ENCODE results near the gene CCNE1.
"Not testable (repeated sequence)": the region's sequence is repeated elsewhere in the genome, so short reads cannot be mapped to it uniquely, and the experiment has no call there.

CCNE1 gene

GRCh38 chr19:29787281-29787680 is 24.5 kb upstream of the CCNE1 start:
- no peak for DNase-seq
- no peaks in the 10 kb centered on the region for H3K4me1 ChIP-seq

DNA sequence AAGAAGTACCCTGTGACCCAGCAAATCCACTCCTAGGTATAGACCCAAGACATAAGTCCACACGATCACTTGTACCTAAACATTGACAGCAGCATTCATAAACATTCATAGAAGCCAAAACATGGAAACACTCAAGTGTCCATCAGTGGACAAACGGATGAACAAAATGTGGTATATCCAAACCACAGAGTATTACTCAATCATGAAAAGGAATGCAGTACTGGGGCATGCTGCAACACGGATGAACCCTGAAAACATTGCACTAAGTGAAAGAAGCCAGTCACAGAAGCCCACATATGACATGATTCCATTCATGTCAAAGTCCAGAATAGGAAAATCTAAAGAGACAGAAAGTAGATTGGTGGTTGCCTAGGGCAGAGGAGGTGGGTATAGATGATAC is 22.8 kb upstream of the CCNE1 start:
- H3K4me1 ChIP-seq: no peaks in the 10 kb centered on the region
- no peak overlapping the region for H3K27ac ChIP-seq
- no peaks in the 10 kb centered on the region for H3K36me3 ChIP-seq
- no peaks in the 10 kb centered on the region for H3K9me3 ChIP-seq
- DNase-seq: no peak
- H3K4me3 ChIP-seq: no peak overlapping the region
- intact Hi-C loops (cut with DNase I; ENCODE audit: low total_unique reads): no loop called here
- H3K27me3 ChIP-seq: peaks cover 0 to 10% of the 10 kb centered on the region in 2 donors
- TF ChIP-seq, protein P1, sequence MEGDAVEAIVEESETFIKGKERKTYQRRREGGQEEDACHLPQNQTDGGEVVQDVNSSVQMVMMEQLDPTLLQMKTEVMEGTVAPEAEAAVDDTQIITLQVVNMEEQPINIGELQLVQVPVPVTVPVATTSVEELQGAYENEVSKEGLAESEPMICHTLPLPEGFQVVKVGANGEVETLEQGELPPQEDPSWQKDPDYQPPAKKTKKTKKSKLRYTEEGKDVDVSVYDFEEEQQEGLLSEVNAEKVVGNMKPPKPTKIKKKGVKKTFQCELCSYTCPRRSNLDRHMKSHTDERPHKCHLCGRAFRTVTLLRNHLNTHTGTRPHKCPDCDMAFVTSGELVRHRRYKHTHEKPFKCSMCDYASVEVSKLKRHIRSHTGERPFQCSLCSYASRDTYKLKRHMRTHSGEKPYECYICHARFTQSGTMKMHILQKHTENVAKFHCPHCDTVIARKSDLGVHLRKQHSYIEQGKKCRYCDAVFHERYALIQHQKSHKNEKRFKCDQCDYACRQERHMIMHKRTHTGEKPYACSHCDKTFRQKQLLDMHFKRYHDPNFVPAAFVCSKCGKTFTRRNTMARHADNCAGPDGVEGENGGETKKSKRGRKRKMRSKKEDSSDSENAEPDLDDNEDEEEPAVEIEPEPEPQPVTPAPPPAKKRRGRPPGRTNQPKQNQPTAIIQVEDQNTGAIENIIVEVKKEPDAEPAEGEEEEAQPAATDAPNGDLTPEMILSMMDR (IDR thresholded peaks at IDR 0.05): no peak

More at GRCh38 chr19:29787281-29787680, 24.5 kb upstream of the CCNE1 start:
- TF ChIP-seq, protein P1 (IDR thresholded peaks at IDR 0.05): no peak
- H3K36me3 ChIP-seq: no peaks in the 10 kb centered on the region
- intact Hi-C loops (cut with DNase I; ENCODE audit: low total_unique reads): no loop called here
- no peak overlapping the region for H3K27ac ChIP-seq
- H3K4me3 ChIP-seq: no peak overlapping the region
- H3K9me3 ChIP-seq: no peaks in the 10 kb centered on the region
- H3K27me3 ChIP-seq: peaks cover 0 to 10% of the 10 kb centered on the region in 2 donors

- Histone ChIP-seq H3K4me3 (no peak overlapping the region), H3K27ac (no peak overlapping the region), H3K4me1 (no peaks in the 10 kb centered on the region), H3K27me3 (no peaks in the 10 kb centered on the region), H3K36me3 (no peaks in the 10 kb centered on the region), H3K9me3 (no peaks in the 10 kb centered on the region)
- TF ChIP-seq, protein P1 (IDR thresholded peaks at IDR 0.05): no peak
- intact Hi-C loops (cut with DNase I; ENCODE audit: low total_unique reads): no loop called here
- DNase-seq: no peak
Observed at GRCh38 chr19:29793116-29793727, 18.6 kb upstream of the CCNE1 start.

DNA sequence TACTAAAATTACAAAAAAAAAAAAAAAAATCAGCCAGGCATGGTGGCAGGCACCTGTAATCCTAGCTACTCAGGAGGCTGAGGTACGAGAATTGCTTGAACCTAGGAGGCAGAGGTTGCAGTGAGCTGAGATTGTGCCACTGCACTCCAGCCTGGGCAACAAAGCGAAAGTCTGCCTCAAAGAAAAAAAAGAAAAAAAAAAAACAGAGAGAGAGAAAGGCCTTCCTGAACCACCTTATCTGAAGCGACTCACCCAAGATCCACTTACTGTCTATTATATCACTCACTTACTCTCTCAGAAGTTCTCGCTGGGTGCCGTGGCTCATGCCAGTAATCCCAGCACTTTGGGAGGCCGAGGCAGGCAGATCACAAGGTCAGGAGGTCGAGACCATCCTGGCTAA is 17.3 kb upstream of the CCNE1 start:
- H3K27ac ChIP-seq; DNase-seq; H3K9me3 ChIP-seq; H3K27me3 ChIP-seq; H3K36me3 ChIP-seq; intact Hi-C loops (cut with DNase I; ENCODE audit: low total_unique reads); H3K4me3 ChIP-seq; H3K4me1 ChIP-seq: not testable (repeated sequence)

DNA sequence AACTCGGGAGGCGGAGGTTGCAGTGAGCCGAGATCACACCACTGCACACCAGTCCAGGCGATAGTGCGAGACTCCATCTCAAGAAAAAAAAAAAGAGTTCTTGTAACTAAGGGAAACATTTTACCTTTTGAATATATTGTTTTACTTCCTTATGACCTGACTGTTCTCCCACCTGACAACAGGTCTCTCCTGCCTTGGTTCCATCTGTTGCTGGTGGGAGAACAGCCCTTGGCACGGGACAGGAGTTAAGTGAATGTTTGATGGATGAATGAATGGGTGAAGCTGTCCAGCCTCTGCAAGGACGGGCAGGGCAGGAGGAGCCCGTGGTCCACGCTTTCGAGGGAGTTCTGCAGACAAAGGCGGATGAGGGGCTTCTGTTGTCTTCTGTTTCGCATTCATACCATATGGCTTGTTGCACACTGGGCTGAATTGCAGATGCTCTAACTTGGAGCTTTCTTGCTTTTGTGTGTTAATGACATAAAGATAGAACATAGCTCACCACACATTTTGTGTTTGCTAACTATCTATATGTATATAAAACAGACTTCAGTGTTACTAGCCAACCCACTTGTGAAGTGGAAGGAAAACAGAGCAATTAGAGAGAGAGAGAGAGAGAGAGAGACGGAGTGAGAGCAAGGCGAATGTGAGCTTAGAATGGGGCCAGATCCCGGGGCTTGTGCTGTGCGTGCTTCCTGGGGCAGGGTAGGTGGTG is 16.2 kb upstream of the CCNE1 start:
- TF ChIP-seq, protein P1 (IDR thresholded peaks at IDR 0.05): no peak
- intact Hi-C loops (cut with DNase I; ENCODE audit: low total_unique reads): no loop called here
- no peaks in the 10 kb centered on the region for H3K4me1 ChIP-seq
- H3K4me3 ChIP-seq: no peak overlapping the region
- DNase-seq: no peak
- no peaks in the 10 kb centered on the region for H3K36me3 ChIP-seq
- H3K9me3 ChIP-seq: no peaks in the 10 kb centered on the region
- H3K27ac ChIP-seq: no peak overlapping the region
- H3K27me3 ChIP-seq: no peaks in the 10 kb centered on the region

DNA sequence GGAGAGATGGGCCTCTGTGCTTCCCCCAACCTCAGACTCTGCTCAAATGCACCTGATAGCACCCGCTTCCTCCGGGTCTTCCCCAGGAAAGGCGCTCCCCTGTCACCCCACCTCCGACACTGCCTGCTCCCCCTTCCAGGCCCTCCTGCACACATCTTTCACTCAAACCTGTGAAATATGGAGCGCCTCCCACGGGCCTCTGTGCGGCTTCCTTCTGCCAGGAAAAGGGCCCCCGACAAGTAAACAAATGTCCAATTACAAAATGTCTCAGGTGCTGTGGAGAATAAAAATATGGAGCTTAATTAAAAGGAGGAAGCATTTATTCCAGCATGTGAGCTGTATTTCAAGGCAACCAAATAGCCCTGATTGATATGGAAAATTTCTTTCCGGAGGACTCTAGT is 15.6 kb upstream of the CCNE1 start:
- DNase-seq: no peak
- Histone ChIP-seq H3K27ac (no peak overlapping the region), H3K9me3 (no peaks in the 10 kb centered on the region), H3K4me1 (no peaks in the 10 kb centered on the region), H3K36me3 (no peaks in the 10 kb centered on the region), H3K27me3 (no peaks in the 10 kb centered on the region), H3K4me3 (no peak overlapping the region)
- intact Hi-C loops (cut with DNase I; ENCODE audit: low total_unique reads): no loop called here
- TF ChIP-seq, protein P1 (IDR thresholded peaks at IDR 0.05): no peak
